K562 (cell line): ENCODE measurements around the gene KMT5C. TPM values are rescaled to one million over a fixed set of nuclear protein-coding genes. Genes with fewer than 3 reads are reported as not detected.

Source experiments
- ATAC-seq: fragments of 200-7000 bp; cut with Tn5 transposase; 3 replicates; pipeline ENCODE4 v1.9.1; 2020; ENCODE audit warnings: moderate library complexity
- BruUV-seq: library from RNA; stranded (reverse); fragments of 400-500 nt; replicated peaks from 2 replicates; lab custom pipeline; 2021; lab: Mats Ljungman, UMichigan
- CTCF ChIA-PET: fragments of 300-600 bp; formaldehyde crosslinking; extraction: SDS; loops from one replicate; lab custom pipeline; 2021; ENCODE audit warnings: low intra/inter-chr PET ratio; lab: Yijun Ruan, JAX
- POLR2A ChIA-PET: fragments of 300-600, 350-650 bp; sonication (Branson Sonifier 250); formaldehyde crosslinking; extraction: SDS; loops from one replicate; lab custom pipeline; 2021; ENCODE audit warnings: antibody characterized with exemption, inconsistent platforms; lab: Yijun Ruan, JAX
- DNase-seq, 4 experiments: peaks; one replicate each; pipeline versions ENCODE4 v3.0.0 to v3.0.0-alpha.2; 2011 to 2018; ENCODE audit warnings: low spot score in 3 of 4, mixed read lengths in 3 of 4; ENCODE audit errors: extremely low read depth in 1 of 4
- FAIRE-seq: peaks from 2 replicates; lab custom pipeline; 2011; peaks lifted over from hg19 to GRCh38; lab: Jason Lieb, UNC
- H2AFZ ChIP-seq: 2 replicates; pipeline ENCODE4 v1.6.0; 2011; ENCODE audit warnings: low read depth, low read length, control low read depth, inconsistent platforms
- H3K27ac ChIP-seq: fragments of 200-600 bp; 3 replicates; pipeline ENCODE4 v1.8.0; 2011; ENCODE audit warnings: low read depth, mild to moderate bottlenecking, control low read depth, inconsistent platforms, low read length, moderate library complexity, mixed read lengths; ENCODE audit errors: extremely low read depth
- H3K27me3 ChIP-seq, 2 experiments: fragments of 300-600 bp in 1 of 2; 2 replicates in 1 of 2; 3 replicates in 1 of 2; pipeline versions ENCODE4 v1.6.0 to v1.8.0; 2011; ENCODE audit warnings: inconsistent platforms in 2 of 2, low read length in 2 of 2, mild to moderate bottlenecking in 1 of 2, mixed read lengths in 1 of 2, moderate library complexity in 1 of 2; ENCODE audit not compliant: control insufficient read depth in 2 of 2, insufficient read depth in 2 of 2
- H3K36me3 ChIP-seq: fragments of 300-600 bp; 3 replicates; pipeline ENCODE4 v1.8.0; 2011; ENCODE audit warnings: mild to moderate bottlenecking, low read length, inconsistent platforms; ENCODE audit not compliant: control insufficient read depth, insufficient read depth
- H3K4me1 ChIP-seq, 2 experiments: fragments of 200-600 bp in 1 of 2; replicated peaks in 1 of 2; 2 replicates in 1 of 2; 3 replicates in 1 of 2; pipeline versions ENCODE4 v1.5.1 to v1.8.0; 2011; ENCODE audit warnings: inconsistent platforms in 2 of 2, low read length in 2 of 2, mild to moderate bottlenecking in 1 of 2, mixed read lengths in 1 of 2, moderate library complexity in 1 of 2; ENCODE audit not compliant: control insufficient read depth in 2 of 2, insufficient read depth in 2 of 2
- H3K4me2 ChIP-seq: 2 replicates; pipeline ENCODE4 v1.6.1; 2011; ENCODE audit warnings: low read length, control low read depth, inconsistent platforms, mixed read lengths; ENCODE audit not compliant: insufficient read depth
- H3K4me3 ChIP-seq: fragments of 200-600 bp; sonication (generic), shearing (Covaris generic); 2 replicates; pipeline ENCODE4 v1.5.1; 2016; ENCODE audit warnings: control low read depth, inconsistent platforms
- H3K79me2 ChIP-seq: fragments of 200-600 bp; 3 replicates; pipeline ENCODE4 v1.8.0; 2011; ENCODE audit warnings: low read length, inconsistent platforms; ENCODE audit not compliant: control insufficient read depth, insufficient read depth
- H3K9ac ChIP-seq, 2 experiments: 2 replicates each; pipeline versions ENCODE4 v1.6.0 to v1.6.1; 2011; ENCODE audit warnings: low read depth in 2 of 2, low read length in 2 of 2, control low read depth in 1 of 2, inconsistent platforms in 1 of 2, mild to moderate bottlenecking in 1 of 2, mixed read lengths in 1 of 2; ENCODE audit not compliant: insufficient read depth in 1 of 2
- H3K9me1 ChIP-seq: one replicate; pipeline ENCODE4 v1.6.0; 2011; ENCODE audit warnings: inconsistent platforms, mild to moderate bottlenecking, low read length, moderate library complexity; ENCODE audit not compliant: control insufficient read depth, insufficient read depth
- H3K9me3 ChIP-seq: replicated peaks from 2 replicates; pipeline ENCODE4 v1.5.1; 2011; ENCODE audit warnings: low read depth, low read length, inconsistent platforms; ENCODE audit not compliant: control insufficient read depth, insufficient read depth
- H4K20me1 ChIP-seq: replicated peaks from 2 replicates; pipeline ENCODE4 v1.6.1; 2011; ENCODE audit warnings: low read length, inconsistent platforms, mixed read lengths; ENCODE audit not compliant: control insufficient read depth, insufficient read depth
- BCL6 ChIP-seq: fragments of 250-450 bp; sonication (Bioruptor Pico); IDR thresholded peaks from 2 replicates; pipeline ENCODE4 v1.4.0; 2020
- BCOR ChIP-seq: fragments of 450-650 bp; IDR thresholded peaks from 2 replicates; pipeline ENCODE4 v1.6.1; 2016
- CTBP1 ChIP-seq: fragments of 450-650 bp; IDR thresholded peaks from 2 replicates; pipeline ENCODE4 v1.6.1; 2016; ENCODE audit warnings: borderline replicate concordance
- DDX20 ChIP-seq: fragments of 450-650 bp; IDR thresholded peaks from 2 replicates; pipeline ENCODE4 v1.6.1; 2016; ENCODE audit warnings: missing genetic modification characterization, low read depth, mild to moderate bottlenecking, missing compliant biosample characterization, moderate library complexity
- NFIC ChIP-seq: fragments of 450-650 bp; IDR thresholded peaks from 2 replicates; pipeline ENCODE4 v1.6.1; 2017; ENCODE audit warnings: mild to moderate bottlenecking, inconsistent platforms
- POLR2AphosphoS2 ChIP-seq: IDR thresholded peaks from 2 replicates; pipeline ENCODE4 v1.6.1; 2012; ENCODE audit warnings: low read length, improper control_type of control experiment
- SIRT6 ChIP-seq: IDR thresholded peaks from one replicate; pipeline ENCODE4 v1.6.1; 2012; ENCODE audit warnings: low read depth, mild to moderate bottlenecking, control low read depth, inconsistent platforms, low read length, moderate library complexity
- SNRNP70 ChIP-seq: fragments of 200-400 bp; formaldehyde crosslinking; optimal IDR thresholded peaks from 2 replicates; pipeline ENCODE3; 2017; ENCODE audit warnings: low read depth, low read length
- SP1 ChIP-seq: sonication (generic); formaldehyde crosslinking; IDR thresholded peaks from 2 replicates; pipeline ENCODE4 v1.8.1; 2022; ENCODE audit warnings: mild to moderate bottlenecking, missing genetic modification reagents
- ZNF3 ChIP-seq: fragments of 250-450 bp; sonication (Bioruptor Pico); IDR thresholded peaks from 2 replicates; pipeline ENCODE4 v1.5.0; 2021; ENCODE audit warnings: mild to moderate bottlenecking, moderate library complexity
- ZNF445 ChIP-seq: fragments of 250-450 bp; sonication (Bioruptor Pico); IDR thresholded peaks from 2 replicates; pipeline ENCODE4 v1.4.0; 2020; ENCODE audit warnings: low read depth, mild to moderate bottlenecking, moderate library complexity
- ZNF707 ChIP-seq: fragments of 250-450 bp; sonication (Bioruptor Pico); conservative IDR thresholded peaks from 2 replicates; pipeline ENCODE4 v1.8.0; 2022; ENCODE audit warnings: inconsistent platforms, mild to moderate bottlenecking, moderate library complexity
- WGBS: fragments of 100-300 bp; shearing (Covaris generic); methylation state at CpG from one replicate; pipeline ENCODE4 v1.1.6; 2016; ENCODE audit warnings: low coverage, mixed read lengths; ENCODE audit not compliant: insufficient coverage; ENCODE audit errors: missing lambda C conversion rate; 5-methylcytosine and 5-hydroxymethylcytosine counted together
- in situ Hi-C: fragments of 300-500 bp; cut with MboI; formaldehyde crosslinking; loops from 4 replicates; pipeline ENCODE4 v1.15.0; 2018; ENCODE audit warnings: inconsistent platforms, mixed read lengths
- intact Hi-C: fragments of 100-400 bp; cut with micrococcal nuclease; formaldehyde crosslinking; loops from 2 replicates; pipeline ENCODE4 v1.14.2; 2022
- polyA plus RNA-seq, 8 experiments: library from polyadenylated mRNA; depleted of rRNA in 4 of 8; stranded (reverse) in 5 of 8; unstranded in 3 of 8; fragments of >200 nt; fragmentation: Nextera tagmentation in 2 of 8; fragmentation: Illumina TruSeq in 1 of 8; extraction: Ambion mirVana in 2 of 8; extraction: Trizol in 1 of 8; gene quantifications; 2 replicates each; pipeline versions ENCODE4 v1.2.1 to v1.2.3, GENCODE V29; 2011 to 2014; ENCODE audit warnings: inconsistent platforms in 1 of 8, missing spikeins in 1 of 8
- total RNA-seq, 7 experiments: library from RNA; depleted of rRNA in 6 of 7; stranded (reverse); fragments of >200 nt in 6 of 7; fragmentation: Illumina TruSeq in 2 of 7; extraction: Trizol in 2 of 7; gene quantifications; 2 replicates each; pipeline versions ENCODE4 v1.2.1 to v1.2.3, GENCODE V29; 2011 to 2021; ENCODE audit warnings: low replicate concordance in 1 of 7
- TF ChIP-seq, protein P1 (sequence below): sonication (generic); formaldehyde crosslinking; IDR thresholded peaks from 2 replicates; pipeline ENCODE4 v1.8.0; 2022; ENCODE audit warnings: mild to moderate bottlenecking, missing genetic modification reagents
- TF ChIP-seq, protein P2 (sequence below): fragments of 250-450 bp; sonication (Bioruptor Pico); IDR thresholded peaks from 2 replicates; pipeline ENCODE4 v1.9.0; 2021; ENCODE audit warnings: mild to moderate bottlenecking, inconsistent platforms
- TF ChIP-seq, protein P3 (sequence below): sonication (generic); formaldehyde crosslinking; IDR thresholded peaks from 2 replicates; pipeline ENCODE4 v1.8.1; 2023; ENCODE audit warnings: mild to moderate bottlenecking, missing genetic modification reagents
- TF ChIP-seq, protein P4 (sequence below), 2 experiments: fragments of 450-650 bp; IDR thresholded peaks; 2 replicates each; pipeline ENCODE4 v1.6.1; 2016

The KMT5C gene
- total and polyA plus RNA-seq, 9 of the 15 experiments (the other 6 are each of a cell fraction or from before 2014, with no cell fraction given), result 0.15 to 53.5 (median 16.6) TPM

DNA sequence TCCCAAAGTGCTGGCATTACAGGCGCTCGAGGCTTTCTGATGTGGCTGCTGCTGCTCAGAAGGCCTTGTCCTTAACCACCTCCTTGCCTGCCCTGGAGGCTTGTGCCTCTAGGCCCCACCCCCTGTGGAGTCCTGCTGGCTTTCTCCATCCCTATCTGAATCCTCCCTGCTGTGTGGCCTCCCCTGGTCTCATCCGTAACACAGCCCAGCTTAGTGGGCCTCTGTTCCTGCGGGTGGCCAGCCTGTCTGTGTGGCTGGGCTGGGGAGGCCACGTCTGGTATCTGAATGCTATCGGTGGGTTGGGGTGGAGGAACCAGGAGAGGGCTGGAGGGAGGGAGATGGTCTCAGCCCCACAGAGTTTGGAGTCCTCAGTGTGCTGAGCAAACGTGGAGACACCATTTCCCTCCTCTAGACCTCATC, 50.8 kb downstream of the KMT5C start (continued):
- TF ChIP-seq, protein P1, sequence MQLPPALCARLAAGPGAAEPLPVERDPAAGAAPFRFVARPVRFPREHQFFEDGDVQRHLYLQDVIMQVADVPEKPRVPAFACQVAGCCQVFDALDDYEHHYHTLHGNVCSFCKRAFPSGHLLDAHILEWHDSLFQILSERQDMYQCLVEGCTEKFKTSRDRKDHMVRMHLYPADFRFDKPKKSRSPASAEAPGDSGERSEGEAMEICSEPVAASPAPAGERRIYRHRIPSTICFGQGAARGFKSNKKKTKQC (CRISPR knock-in tag), result no peak
- TF ChIP-seq BCL6 (CRISPR knock-in tag), result no peak

DNA sequence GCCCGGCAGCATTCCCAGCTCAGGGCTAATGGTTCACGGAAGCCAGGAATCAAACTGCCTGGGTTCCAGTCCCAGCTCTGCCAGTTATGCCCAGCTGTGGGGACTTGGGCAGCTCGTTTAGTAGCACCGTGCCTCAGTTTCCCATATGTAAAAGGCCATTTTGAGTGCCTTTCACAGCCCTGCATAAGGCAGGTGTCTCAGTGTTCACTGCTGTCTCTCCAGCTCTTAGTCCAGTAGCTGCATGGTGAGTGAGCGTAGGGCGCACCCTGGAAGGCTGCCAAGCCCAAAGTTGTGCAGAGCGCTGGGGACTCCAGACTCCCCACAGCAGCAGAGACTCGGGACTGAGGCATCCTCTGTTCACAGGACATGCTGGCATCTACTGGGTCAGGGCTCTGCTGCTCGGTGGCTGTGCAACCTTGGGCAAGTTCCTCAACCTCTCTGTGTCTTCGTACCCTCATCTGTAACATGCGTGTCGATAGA, 51.6 kb downstream of the KMT5C start:
- in situ Hi-C loops, result no loop called here
- H3K9ac ChIP-seq, result no peak overlapping the region
- peak; percentile 26 for FAIRE-seq
- ChIA-PET CTCF (no interaction called here), POLR2A (interaction anchor here (0.6 to 12.9 kb wide), 5 partner anchors 8 to 906 kb away, joined by 3 to 195 read pairs (median 6); partner anchors contain the start of gene UBE2S)
- intact Hi-C loops, result no loop called here
- no peak overlapping the region for H3K4me2 ChIP-seq
- peaks cover 52% of the 10 kb centered on the region for H4K20me1 ChIP-seq
- BruUV-seq, result no TSS peak
- H3K9me1 ChIP-seq, result peaks cover 19% of the 10 kb centered on the region
- peaks cover 38% of the 10 kb centered on the region for H3K79me2 ChIP-seq
- H3K9me3 ChIP-seq, result no peaks in the 10 kb centered on the region
- H3K36me3 ChIP-seq, result peaks cover 52% of the 10 kb centered on the region
- no peak for ATAC-seq
- peaks cover 44 to 60% of the 10 kb centered on the region in 2 experiments for H3K4me1 ChIP-seq
- peak in 1 of 4 experiments; percentile 21 for DNase-seq
- H2AFZ ChIP-seq, result no peak overlapping the region
- WGBS, result 72% methylated on average over 12 of the region's 12 CpGs
- no peaks in the 10 kb centered on the region for H3K27me3 ChIP-seq
- H3K4me3 ChIP-seq, result no peak overlapping the region
- H3K27ac ChIP-seq, result no peak overlapping the region
- TF ChIP-seq BCOR (peak; percentile 87), SNRNP70 (peak; percentile 78), DDX20 (no peak), ZNF3 (CRISPR knock-in tag) (no peak), POLR2AphosphoS2 (no peak), NFIC (peak; percentile 89), CTBP1 (no peak), SP1 (CRISPR knock-in tag) (0 out of 2 replicates have a peak, but pooled peaks have one; percentile 34), ZNF707 (no peak), ZNF445 (CRISPR knock-in tag) (no peak), SIRT6 (peak; percentile 75)
- TF ChIP-seq, protein P2, sequence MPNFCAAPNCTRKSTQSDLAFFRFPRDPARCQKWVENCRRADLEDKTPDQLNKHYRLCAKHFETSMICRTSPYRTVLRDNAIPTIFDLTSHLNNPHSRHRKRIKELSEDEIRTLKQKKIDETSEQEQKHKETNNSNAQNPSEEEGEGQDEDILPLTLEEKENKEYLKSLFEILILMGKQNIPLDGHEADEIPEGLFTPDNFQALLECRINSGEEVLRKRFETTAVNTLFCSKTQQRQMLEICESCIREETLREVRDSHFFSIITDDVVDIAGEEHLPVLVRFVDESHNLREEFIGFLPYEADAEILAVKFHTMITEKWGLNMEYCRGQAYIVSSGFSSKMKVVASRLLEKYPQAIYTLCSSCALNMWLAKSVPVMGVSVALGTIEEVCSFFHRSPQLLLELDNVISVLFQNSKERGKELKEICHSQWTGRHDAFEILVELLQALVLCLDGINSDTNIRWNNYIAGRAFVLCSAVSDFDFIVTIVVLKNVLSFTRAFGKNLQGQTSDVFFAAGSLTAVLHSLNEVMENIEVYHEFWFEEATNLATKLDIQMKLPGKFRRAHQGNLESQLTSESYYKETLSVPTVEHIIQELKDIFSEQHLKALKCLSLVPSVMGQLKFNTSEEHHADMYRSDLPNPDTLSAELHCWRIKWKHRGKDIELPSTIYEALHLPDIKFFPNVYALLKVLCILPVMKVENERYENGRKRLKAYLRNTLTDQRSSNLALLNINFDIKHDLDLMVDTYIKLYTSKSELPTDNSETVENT (CRISPR knock-in tag), result 0 out of 2 replicates have a peak, but pooled peaks have one; percentile 15
- TF ChIP-seq, protein P3, sequence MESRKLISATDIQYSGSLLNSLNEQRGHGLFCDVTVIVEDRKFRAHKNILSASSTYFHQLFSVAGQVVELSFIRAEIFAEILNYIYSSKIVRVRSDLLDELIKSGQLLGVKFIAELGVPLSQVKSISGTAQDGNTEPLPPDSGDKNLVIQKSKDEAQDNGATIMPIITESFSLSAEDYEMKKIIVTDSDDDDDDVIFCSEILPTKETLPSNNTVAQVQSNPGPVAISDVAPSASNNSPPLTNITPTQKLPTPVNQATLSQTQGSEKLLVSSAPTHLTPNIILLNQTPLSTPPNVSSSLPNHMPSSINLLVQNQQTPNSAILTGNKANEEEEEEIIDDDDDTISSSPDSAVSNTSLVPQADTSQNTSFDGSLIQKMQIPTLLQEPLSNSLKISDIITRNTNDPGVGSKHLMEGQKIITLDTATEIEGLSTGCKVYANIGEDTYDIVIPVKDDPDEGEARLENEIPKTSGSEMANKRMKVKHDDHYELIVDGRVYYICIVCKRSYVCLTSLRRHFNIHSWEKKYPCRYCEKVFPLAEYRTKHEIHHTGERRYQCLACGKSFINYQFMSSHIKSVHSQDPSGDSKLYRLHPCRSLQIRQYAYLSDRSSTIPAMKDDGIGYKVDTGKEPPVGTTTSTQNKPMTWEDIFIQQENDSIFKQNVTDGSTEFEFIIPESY (CRISPR knock-in tag), result peak; percentile 67; the same call in 1 of the 2 replicates
- TF ChIP-seq, protein P4, sequence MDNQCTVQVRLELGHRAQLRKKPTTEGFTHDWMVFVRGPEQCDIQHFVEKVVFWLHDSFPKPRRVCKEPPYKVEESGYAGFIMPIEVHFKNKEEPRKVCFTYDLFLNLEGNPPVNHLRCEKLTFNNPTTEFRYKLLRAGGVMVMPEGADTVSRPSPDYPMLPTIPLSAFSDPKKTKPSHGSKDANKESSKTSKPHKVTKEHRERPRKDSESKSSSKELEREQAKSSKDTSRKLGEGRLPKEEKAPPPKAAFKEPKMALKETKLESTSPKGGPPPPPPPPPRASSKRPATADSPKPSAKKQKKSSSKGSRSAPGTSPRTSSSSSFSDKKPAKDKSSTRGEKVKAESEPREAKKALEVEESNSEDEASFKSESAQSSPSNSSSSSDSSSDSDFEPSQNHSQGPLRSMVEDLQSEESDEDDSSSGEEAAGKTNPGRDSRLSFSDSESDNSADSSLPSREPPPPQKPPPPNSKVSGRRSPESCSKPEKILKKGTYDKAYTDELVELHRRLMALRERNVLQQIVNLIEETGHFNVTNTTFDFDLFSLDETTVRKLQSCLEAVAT (IDR thresholded peaks at IDR 0.05), result no peak
